ENCODE results near the gene EID2.
A peak's percentile ranks its signal among the peaks of the same experiment; 100 is the strongest.

EID2 gene

GRCh38 chr19:39500543-39500942, 39.4 kb downstream of the EID2 start:
- DNase-seq = no peak

GRCh38 chr19:39499932-39500331, 40.0 kb downstream of the EID2 start:
- no peak for DNase-seq

GRCh38 chr19:39498798-39499642, 40.9 kb downstream of the EID2 start, which contains the start of gene DLL3:
TSS of gene DLL3 (plus strand) at chr19:39498947. CDS start at chr19:39498975, 28 bp downstream.
- peak; percentile 90 for DNase-seq

- peak; percentile 88 for DNase-seq
Observed at GRCh38 chr19:39497996-39498797, 41.8 kb downstream of the EID2 start.

GRCh38 chr19:39497701-39497995, 42.3 kb downstream of the EID2 start:
- peak; percentile 95 for DNase-seq

GRCh38 chr19:39496063-39496462, 43.9 kb downstream of the EID2 start:
- no peak for DNase-seq

GRCh38 chr19:39494661-39495060, 45.3 kb downstream of the EID2 start:
- DNase-seq = peak; percentile 44

GRCh38 chr19:39492788-39493187, 47.2 kb downstream of the EID2 start:
- no peak for DNase-seq

GRCh38 chr19:39492225-39492624, 47.7 kb downstream of the EID2 start:
- DNase-seq = no peak

GRCh38 chr19:39489756-39490155, 50.2 kb downstream of the EID2 start:
- DNase-seq = no peak

Data from NCI-H82 (cell line).